Thyroid gland (tissue), 4 donors: Measurements from ENCODE around the gene TSC22D3.

Experiments used
- CTCF ChIP-seq, 6 experiments: fragments of 200-600 bp in 3 of 6; fragments of 450-650 bp in 3 of 6; sonication (generic) in 3 of 6; IDR thresholded peaks; one replicate each; pipeline ENCODE4 v1.5.1; 2016 to 2019; ENCODE audit warnings: antibody characterized with exemption in 6 of 6, mild to moderate bottlenecking in 2 of 6, inconsistent platforms in 1 of 6, moderate library complexity in 1 of 6
- POLR2A ChIP-seq, 2 donors: fragments of 450-650 bp; IDR thresholded peaks; one replicate each; pipeline ENCODE4 v1.6.1; 2017; ENCODE audit warnings: antibody characterized with exemption in 2 of 2, mild to moderate bottlenecking in 2 of 2, moderate library complexity in 1 of 2

- TF ChIP-seq CTCF (IDR thresholded peaks at IDR 0.05) = no peak
- TF ChIP-seq POLR2A (IDR thresholded peaks at IDR 0.05) = no peak
Observed at GRCh38 chrX:107730991-107731766, 44.4 kb downstream of the TSC22D3 start.
